ENCODE data around the gene KCNH8. TPM values are rescaled to one million over a fixed set of nuclear protein-coding genes. Genes with fewer than 3 reads are reported as not detected.
"Not testable (repeated sequence)": the region's sequence is repeated elsewhere in the genome, so short reads cannot be mapped to it uniquely, and the experiment has no call there.

Gene KCNH8
- total RNA-seq (2013), result 0.10 TPM
- polyA plus RNA-seq, result under 1 TPM in 1 of 3 donors, not detected in 2; 0.03 TPM
- polyA minus RNA-seq, result under 0.01 TPM in 1 of 2 replicates, not detected in the other
- total RNA-seq, result 0 to 5.0 (median 0.42) reads per million in 11 experiments

DNA sequence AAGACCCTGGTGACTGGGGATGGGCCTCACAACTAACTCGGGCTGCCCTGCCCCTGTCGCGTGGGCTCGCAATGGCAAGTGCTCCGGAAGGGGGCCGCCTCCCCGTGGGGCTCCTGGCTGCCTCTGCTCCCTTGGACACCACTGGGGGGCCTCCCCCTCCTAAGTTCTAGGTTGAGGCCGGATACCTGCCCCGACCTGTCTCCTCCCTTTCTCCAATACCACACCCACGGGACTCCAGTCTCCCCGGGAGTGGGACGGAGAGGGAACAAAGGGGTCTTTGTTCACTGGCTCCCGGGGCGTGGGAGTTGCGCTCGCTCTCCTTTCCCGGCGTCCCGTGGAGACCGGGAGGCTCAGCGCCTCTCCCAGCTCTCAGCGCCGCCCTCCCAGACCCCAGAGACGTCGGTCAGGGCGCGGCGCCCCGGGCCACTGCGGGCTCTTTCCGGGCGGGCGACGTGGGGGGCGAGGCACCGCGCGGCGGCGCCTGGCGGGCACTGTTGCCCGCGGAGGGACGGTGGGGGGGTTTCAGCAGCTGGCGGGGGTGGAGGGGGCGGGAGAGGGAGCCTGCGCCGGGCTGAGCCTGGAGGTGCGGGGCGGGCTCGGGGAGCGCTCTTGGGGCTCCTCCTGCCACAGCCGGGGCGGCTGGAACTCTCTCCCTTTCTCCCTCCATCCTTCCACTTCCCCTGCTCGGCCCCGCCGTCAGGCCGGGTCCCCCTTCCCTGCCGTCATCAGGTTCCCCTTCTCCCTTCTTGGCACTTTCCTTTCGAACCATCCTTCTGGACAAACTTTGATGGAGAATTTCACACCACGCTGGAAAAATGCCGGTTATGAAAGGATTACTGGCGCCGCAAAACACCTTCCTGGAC lies at the start of gene KCNH8:
TSS of gene KCNH8 (plus strand) at position 606 of the 863 bp plus-strand sequence. CDS start at position 816, 210 bp downstream.
- peak within 1 kb of the TSS; percentile 94 for H3K4me3 Mint-ChIP-seq
- intact Hi-C loops (cut with micrococcal nuclease), result no loop called here
- Histone ChIP-seq H2AFZ (ENCODE audit: insufficient read depth, low read depth, low read length, poor library complexity, severe bottlenecking) (peak within 1 kb of the TSS; percentile 75), H3K27me3 (ENCODE audit: control insufficient read depth in 2 of 2, insufficient read depth in 2 of 2, low read length in 2 of 2) (peaks cover 26 to 42% of the 10 kb centered on the region in 2 donors), H3K4me2 (replicated peaks; ENCODE audit: extremely low read depth, low read length, poor library complexity, severe bottlenecking) (peak within 1 kb of the TSS; percentile 84), H3K36me3 (replicated peaks in 1 of 2; ENCODE audit: control insufficient read depth in 1 of 2, insufficient read depth in 2 of 2, low read length in 2 of 2) (no peaks in the 10 kb centered on the region), H3K9me3 (replicated peaks in 1 of 2; ENCODE audit: control insufficient read depth in 1 of 2, insufficient read depth in 1 of 2, low read length in 2 of 2) (peaks cover 4 to 7% of the 10 kb centered on the region in 2 donors), H3K9ac (ENCODE audit: insufficient read depth, low read length, poor library complexity, severe bottlenecking) (peak within 1 kb of the TSS; percentile 56), H3K4me1 (ENCODE audit: control insufficient read depth in 1 of 2, insufficient read depth in 2 of 2, low read length in 2 of 2) (peaks cover 12 to 14% of the 10 kb centered on the region in 2 donors), H3K79me2 (ENCODE audit: insufficient read depth, low read length) (no peaks in the 10 kb centered on the region), H3K4me3 (replicated peaks in 1 of 3; ENCODE audit: low read depth in 2 of 3, low read length in 3 of 3) (peak within 1 kb of the TSS; percentile 35 to 80 (median 68)), H3K27ac (ENCODE audit: low read depth in 1 of 2, low read length in 2 of 2) (no peak within 1 kb of the TSS), H4K20me1 (ENCODE audit: insufficient read depth, low read length) (no peaks in the 10 kb centered on the region)
- under 1% methylated on average over 35 of the region's 64 CpGs for WGBS (ENCODE audit: insufficient coverage)
- TF ChIP-seq, protein P1, sequence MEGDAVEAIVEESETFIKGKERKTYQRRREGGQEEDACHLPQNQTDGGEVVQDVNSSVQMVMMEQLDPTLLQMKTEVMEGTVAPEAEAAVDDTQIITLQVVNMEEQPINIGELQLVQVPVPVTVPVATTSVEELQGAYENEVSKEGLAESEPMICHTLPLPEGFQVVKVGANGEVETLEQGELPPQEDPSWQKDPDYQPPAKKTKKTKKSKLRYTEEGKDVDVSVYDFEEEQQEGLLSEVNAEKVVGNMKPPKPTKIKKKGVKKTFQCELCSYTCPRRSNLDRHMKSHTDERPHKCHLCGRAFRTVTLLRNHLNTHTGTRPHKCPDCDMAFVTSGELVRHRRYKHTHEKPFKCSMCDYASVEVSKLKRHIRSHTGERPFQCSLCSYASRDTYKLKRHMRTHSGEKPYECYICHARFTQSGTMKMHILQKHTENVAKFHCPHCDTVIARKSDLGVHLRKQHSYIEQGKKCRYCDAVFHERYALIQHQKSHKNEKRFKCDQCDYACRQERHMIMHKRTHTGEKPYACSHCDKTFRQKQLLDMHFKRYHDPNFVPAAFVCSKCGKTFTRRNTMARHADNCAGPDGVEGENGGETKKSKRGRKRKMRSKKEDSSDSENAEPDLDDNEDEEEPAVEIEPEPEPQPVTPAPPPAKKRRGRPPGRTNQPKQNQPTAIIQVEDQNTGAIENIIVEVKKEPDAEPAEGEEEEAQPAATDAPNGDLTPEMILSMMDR (IDR thresholded peaks at IDR 0.05), result no peak
- peaks cover 25% of the 10 kb centered on the region for H3K4me1 Mint-ChIP-seq
- peaks cover 3 to 26% (median 12%) of the 10 kb centered on the region in 7 donors for H3K9me3 Mint-ChIP-seq
- peak in 1 of 3 donors; percentile 12 for DNase-seq
- H3K27ac Mint-ChIP-seq, result peak within 1 kb of the TSS in 2 of 7 donors; percentile 15 to 81
- peaks cover 32 to 50% (median 38%) of the 10 kb centered on the region in 3 donors for H3K27me3 Mint-ChIP-seq (ENCODE audit: low read depth in 3 of 3)
- H3K36me3 Mint-ChIP-seq, result peaks cover 0 to 6% of the 10 kb centered on the region in 2 donors

DNA sequence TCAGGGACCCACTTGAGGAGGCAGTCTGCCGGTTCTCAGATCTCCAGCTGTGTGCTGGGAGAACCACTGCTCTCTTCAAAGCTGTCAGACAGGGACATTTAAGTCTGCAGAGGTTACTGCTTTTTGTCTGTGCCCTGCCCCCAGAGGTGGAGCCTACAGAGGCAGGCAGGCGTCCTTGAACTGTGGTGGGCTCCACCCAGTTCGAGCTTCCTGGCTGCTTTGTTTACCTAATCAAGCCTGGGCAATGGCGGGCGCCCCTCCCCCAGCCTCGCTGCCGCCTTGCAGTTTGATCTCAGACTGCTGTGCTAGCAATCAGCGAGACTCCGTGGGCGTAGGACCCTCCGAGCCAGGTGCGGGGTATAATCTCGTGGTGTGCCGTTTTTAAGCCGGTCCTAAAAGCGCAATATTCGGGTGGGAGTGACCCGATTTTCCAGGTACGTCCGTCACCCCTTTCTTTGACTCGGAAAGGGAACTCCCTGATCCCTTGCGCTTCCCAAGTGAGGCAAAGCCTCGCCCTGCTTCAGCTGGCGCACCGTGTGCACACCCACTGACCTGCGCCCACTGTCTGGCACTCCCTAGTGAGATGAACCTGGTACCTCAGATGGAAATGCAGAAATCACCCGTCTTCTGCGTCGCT lies 45.5 kb upstream of the KCNH8 start:
- intact Hi-C loops (cut with micrococcal nuclease); H3K27me3 Mint-ChIP-seq (ENCODE audit: low read depth in 3 of 3); H3K9ac ChIP-seq (ENCODE audit: insufficient read depth, low read length, poor library complexity, severe bottlenecking); H3K79me2 ChIP-seq (ENCODE audit: insufficient read depth, low read length); H3K4me3 ChIP-seq (replicated peaks in 1 of 3; ENCODE audit: low read depth in 2 of 3, low read length in 3 of 3); H3K4me2 ChIP-seq (replicated peaks; ENCODE audit: extremely low read depth, low read length, poor library complexity, severe bottlenecking); DNase-seq; H3K4me1 Mint-ChIP-seq; H3K4me1 ChIP-seq (ENCODE audit: control insufficient read depth in 1 of 2, insufficient read depth in 2 of 2, low read length in 2 of 2); H2AFZ ChIP-seq (ENCODE audit: insufficient read depth, low read depth, low read length, poor library complexity, severe bottlenecking); H3K27ac Mint-ChIP-seq; H3K27ac ChIP-seq (ENCODE audit: low read depth in 1 of 2, low read length in 2 of 2); H3K27me3 ChIP-seq (ENCODE audit: control insufficient read depth in 2 of 2, insufficient read depth in 2 of 2, low read length in 2 of 2); H4K20me1 ChIP-seq (ENCODE audit: insufficient read depth, low read length); H3K36me3 ChIP-seq (replicated peaks in 1 of 2; ENCODE audit: control insufficient read depth in 1 of 2, insufficient read depth in 2 of 2, low read length in 2 of 2); H3K36me3 Mint-ChIP-seq: not testable (repeated sequence)
- WGBS (ENCODE audit: insufficient coverage), result 87% methylated on average over 17 of the region's 29 CpGs
- Mint-ChIP-seq H3K9me3 (peaks cover 12 to 19% (median 14%) of the 10 kb centered on the region in 7 donors), H3K4me3 (peak overlapping the region in 1 of 2 donors; percentile 41)
- peaks cover 10 to 21% of the 10 kb centered on the region in 2 donors for H3K9me3 ChIP-seq (replicated peaks in 1 of 2; ENCODE audit: control insufficient read depth in 1 of 2, insufficient read depth in 1 of 2, low read length in 2 of 2)
